BJ (cell line): Measurements from ENCODE around the gene EXOC7. TPM values are rescaled to one million over a fixed set of nuclear protein-coding genes. Genes with fewer than 3 reads are reported as not detected.

Source experiments
- CTCF ChIA-PET: fragments of 350-600 bp; formaldehyde crosslinking; extraction: SDS; loops from one replicate; lab custom pipeline; 2021; ENCODE audit warnings: antibody characterized with exemption, inconsistent platforms; lab: Yijun Ruan, JAX
- POLR2A ChIA-PET: fragments of 300-600 bp; sonication (Branson Sonifier 250); formaldehyde crosslinking; extraction: SDS; loops from one replicate; lab custom pipeline; 2021; ENCODE audit warnings: antibody characterized with exemption; lab: Charles Lee
- DNase-seq: peaks from one replicate; pipeline ENCODE4 v3.0.0-alpha.2; 2011; ENCODE audit warnings: low read depth
- H3K27me3 ChIP-seq: 2 replicates; pipeline ENCODE4 v1.6.0; 2011; ENCODE audit warnings: low read length; ENCODE audit not compliant: control insufficient read depth, insufficient read depth
- H3K36me3 ChIP-seq: 2 replicates; pipeline ENCODE4 v1.5.1; 2011; ENCODE audit warnings: low read length; ENCODE audit not compliant: control insufficient read depth, insufficient read depth
- H3K4me3 ChIP-seq: 2 replicates; pipeline ENCODE4 v1.5.1; 2011; ENCODE audit warnings: low read depth, mild to moderate bottlenecking, control low read depth, low read length
- polyA plus RNA-seq: library from polyadenylated mRNA; depleted of rRNA; stranded (reverse); fragments of >200 nt; gene quantifications from 2 replicates; pipeline ENCODE4 v1.2.3, GENCODE V29; 2011
- TF ChIP-seq, protein P1 (sequence below): IDR thresholded peaks from 2 replicates; pipeline ENCODE4 v1.5.1; 2011; ENCODE audit warnings: low read depth, mild to moderate bottlenecking, control low read depth, inconsistent platforms, low read length, moderate library complexity; ENCODE audit not compliant: insufficient read depth

Gene EXOC7
- polyA plus RNA-seq, 1 experiment = 122 TPM

DNA sequence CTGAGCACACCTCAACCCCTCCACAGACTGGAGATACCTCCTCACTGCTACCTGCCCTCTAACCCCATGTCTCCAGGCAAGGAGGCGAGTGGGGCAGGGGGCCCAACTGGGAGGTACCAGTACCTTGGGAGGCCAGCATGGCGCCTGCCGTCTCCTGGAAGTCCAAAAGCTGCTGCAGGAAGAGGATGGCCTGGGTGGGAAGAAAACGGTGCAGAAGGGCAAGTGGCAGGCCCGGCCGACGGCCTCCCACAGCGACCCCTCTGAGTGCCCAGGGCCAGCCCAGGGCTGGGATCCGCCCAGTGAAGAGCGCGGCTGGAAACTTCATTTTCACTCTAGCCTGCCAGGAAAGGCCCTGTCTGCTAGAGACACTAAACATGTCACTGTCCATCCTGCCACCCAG, 16.1 kb downstream of the EXOC7 start:
- TF ChIP-seq, protein P1, sequence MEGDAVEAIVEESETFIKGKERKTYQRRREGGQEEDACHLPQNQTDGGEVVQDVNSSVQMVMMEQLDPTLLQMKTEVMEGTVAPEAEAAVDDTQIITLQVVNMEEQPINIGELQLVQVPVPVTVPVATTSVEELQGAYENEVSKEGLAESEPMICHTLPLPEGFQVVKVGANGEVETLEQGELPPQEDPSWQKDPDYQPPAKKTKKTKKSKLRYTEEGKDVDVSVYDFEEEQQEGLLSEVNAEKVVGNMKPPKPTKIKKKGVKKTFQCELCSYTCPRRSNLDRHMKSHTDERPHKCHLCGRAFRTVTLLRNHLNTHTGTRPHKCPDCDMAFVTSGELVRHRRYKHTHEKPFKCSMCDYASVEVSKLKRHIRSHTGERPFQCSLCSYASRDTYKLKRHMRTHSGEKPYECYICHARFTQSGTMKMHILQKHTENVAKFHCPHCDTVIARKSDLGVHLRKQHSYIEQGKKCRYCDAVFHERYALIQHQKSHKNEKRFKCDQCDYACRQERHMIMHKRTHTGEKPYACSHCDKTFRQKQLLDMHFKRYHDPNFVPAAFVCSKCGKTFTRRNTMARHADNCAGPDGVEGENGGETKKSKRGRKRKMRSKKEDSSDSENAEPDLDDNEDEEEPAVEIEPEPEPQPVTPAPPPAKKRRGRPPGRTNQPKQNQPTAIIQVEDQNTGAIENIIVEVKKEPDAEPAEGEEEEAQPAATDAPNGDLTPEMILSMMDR = no peak
- H3K27me3 ChIP-seq = no peaks in the 10 kb centered on the region
- POLR2A ChIA-PET = no interaction called here
- CTCF ChIA-PET = interaction anchor here (2.1 kb wide), 1 partner anchor 192 kb away, joined by 6 read pairs; no protein-coding TSS in a partner anchor
- DNase-seq = no peak
- H3K4me3 ChIP-seq = no peak overlapping the region
- peaks cover 60% of the 10 kb centered on the region for H3K36me3 ChIP-seq

DNA sequence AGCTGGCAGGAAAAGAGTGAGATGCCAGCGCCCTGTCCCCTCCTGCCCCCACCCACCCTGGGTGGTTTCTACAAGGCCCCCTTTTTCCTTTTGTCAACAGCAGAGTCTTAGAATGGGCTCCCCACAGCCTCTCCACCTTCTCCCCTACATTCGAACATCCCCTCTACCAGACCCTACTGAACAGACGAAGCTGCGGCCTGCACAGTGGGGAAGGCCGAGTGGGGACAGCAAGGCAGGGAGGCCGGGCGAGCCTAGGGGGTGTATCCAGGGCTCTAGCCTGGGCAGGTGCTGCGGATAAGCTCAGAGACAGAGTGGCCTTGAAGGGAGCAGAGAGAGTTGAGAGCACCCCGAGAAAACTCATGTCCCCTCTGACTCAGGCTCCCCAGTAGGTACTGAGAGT, 17.2 kb downstream of the EXOC7 start:
- H3K27me3 ChIP-seq = no peaks in the 10 kb centered on the region
- DNase-seq = no peak
- TF ChIP-seq, protein P1 = no peak
- CTCF ChIA-PET = interaction anchor here (0.8 to 2.1 kb wide), 3 partner anchors 9 to 193 kb away, joined by 3 to 6 read pairs (median 4); no protein-coding TSS in a partner anchor
- peaks cover 56% of the 10 kb centered on the region for H3K36me3 ChIP-seq
- H3K4me3 ChIP-seq = no peak overlapping the region
- POLR2A ChIA-PET = no interaction called here

DNA sequence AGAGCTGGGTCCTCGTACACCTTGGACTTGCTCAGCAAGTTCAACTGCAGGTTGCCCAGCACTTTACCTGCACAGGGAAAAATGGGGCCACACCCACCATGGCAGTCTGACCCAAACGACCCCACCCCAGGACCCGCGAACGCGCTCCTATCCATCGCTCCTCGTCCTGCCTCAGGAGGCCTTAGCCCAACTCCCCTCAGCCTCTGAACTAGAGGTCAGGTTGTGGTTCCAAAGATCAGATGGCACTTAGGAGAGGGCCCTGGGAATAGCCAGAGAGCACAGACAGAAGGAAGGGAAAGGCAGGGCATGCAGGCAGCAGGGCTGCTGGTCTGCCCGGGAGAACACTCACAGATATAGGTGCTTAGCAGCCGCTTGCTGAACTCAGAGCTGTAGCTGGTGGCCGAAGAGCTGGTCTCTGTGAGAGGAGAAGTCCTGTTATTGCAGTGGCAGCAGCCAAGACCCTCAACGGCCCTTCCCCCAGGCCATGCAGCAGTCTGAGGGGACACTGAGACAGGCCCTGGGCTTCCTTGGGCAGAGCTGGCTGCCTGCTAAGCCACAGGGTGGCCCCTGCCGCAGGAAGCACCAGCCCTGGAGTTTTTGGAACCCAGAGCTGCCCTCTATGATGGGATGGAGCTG, 17.7 kb downstream of the EXOC7 start:
- ChIA-PET POLR2A (no interaction called here), CTCF (interaction anchor here (0.8 to 2.1 kb wide), 3 partner anchors 10 to 194 kb away, joined by 3 to 6 read pairs (median 4); no protein-coding TSS in a partner anchor)
- no peak overlapping the region for H3K4me3 ChIP-seq
- no peaks in the 10 kb centered on the region for H3K27me3 ChIP-seq
- TF ChIP-seq, protein P1 = no peak
- H3K36me3 ChIP-seq = peaks cover 54% of the 10 kb centered on the region
- DNase-seq = no peak

DNA sequence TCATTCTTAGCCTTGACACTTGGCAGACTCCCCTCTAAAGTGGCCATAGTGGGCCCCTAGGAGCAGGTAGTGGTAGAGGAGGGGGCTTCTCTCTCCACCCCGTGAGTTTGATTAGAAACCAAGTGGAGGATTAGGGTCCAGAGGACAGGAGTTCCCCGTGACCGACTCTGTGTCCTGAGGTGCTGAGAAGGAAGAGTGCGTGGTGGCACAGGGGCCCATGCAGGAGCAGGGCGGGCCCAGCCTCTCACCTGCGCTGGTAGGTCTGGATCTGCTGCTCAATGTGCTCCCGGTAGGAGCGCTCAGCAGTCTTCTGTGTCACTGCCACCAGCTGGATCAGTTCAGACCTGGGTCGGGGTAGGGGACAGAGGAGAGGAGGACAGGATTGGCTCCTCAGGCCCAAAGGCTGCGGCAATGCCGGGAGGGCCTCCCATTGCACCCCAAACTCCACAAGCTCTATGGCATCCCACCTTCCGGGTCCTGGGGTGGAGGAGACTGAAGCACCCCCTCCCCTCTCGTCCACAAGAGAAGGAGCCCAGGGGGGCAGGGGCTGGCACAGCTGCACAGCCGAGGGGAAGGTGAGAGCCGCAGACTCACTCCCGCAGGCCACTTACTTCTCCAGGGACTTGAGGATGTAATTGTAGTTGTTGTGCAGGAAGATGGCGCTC, 18.4 kb downstream of the EXOC7 start:
- CTCF ChIA-PET = interaction anchor here (1.4 to 2.1 kb wide), 2 partner anchors 10 to 194 kb away, joined by 4 to 6 read pairs; no protein-coding TSS in a partner anchor
- POLR2A ChIA-PET = no interaction called here
- Histone ChIP-seq H3K27me3 (peaks cover 4% of the 10 kb centered on the region), H3K4me3 (no peak overlapping the region), H3K36me3 (peaks cover 48% of the 10 kb centered on the region)
- DNase-seq = no peak
- TF ChIP-seq, protein P1 = no peak

DNA sequence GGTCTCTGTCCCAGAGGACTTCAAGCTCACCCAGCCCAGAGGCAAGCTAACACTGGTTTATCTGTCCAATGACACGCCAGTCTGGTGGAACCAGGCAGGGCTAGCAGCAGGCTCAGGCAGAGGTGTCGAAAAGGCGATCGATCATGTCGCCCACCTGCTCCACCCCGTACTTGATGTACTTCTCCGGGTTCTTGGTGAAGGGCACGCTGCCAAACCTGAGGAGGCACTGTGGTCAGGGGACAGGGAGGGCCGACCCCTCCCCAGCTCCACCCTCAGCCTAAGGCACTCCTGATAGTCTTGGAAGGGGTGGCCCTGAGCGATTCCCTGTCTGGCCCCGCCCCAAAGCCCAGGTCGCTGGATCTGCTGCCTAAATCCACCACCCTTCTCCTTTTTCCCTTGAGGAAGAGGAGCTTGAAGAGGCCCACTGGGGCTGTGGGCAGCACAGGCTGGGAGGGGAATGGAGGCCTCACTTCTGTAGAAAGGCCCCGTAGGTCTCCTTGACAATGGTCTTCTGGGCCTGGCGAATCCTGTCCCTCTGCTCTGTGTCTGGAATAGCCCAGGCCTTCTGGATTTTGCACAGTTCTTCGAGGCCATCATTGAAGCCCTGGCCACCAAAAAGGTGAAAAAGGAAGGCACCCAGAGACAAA, 19.9 kb downstream of the EXOC7 start:
- POLR2A ChIA-PET = no interaction called here
- H3K27me3 ChIP-seq = peaks cover 19% of the 10 kb centered on the region
- H3K36me3 ChIP-seq = peaks cover 40% of the 10 kb centered on the region
- no peak for DNase-seq
- CTCF ChIA-PET = interaction anchor here (1.3 kb wide), 1 partner anchor 70 kb away, joined by 3 read pairs; no protein-coding TSS in a partner anchor
- H3K4me3 ChIP-seq = no peak overlapping the region
- TF ChIP-seq, protein P1 = no peak
